ENCODE measurements around the gene EFCAB6.

Gene EFCAB6

DNA sequence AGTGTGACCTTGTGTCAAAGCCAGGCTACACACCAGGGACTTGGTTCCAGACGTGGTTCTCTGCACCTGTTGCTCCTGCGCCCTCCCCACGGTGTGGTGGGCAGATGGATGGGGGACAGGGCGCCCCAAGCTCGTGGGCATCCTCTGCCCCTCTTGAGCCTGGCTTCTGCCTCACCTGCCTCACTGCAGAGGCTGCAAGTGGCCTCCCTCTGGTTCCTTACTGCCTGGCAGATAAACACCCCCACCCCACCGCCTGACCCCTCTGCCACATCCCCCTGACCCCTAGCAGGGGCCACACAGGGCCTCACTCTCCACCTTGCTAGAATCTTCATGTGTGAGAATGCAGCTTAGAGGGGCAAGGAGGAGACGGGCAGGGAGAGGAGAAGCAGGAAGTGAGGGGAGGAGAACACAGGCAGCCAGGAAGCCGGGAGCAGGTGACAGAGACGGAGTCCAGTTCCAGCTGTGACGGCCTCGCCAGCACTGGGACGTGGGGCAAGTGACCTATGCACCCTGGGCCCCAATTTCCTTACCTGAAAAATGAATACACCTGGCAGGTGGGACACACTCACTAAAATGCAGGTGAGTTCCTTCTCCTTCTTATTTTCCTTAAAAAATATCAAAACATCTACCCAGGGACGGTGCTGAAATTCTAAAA is 178.3 kb downstream of the EFCAB6 start:
- no peak for DNase-seq

DNA sequence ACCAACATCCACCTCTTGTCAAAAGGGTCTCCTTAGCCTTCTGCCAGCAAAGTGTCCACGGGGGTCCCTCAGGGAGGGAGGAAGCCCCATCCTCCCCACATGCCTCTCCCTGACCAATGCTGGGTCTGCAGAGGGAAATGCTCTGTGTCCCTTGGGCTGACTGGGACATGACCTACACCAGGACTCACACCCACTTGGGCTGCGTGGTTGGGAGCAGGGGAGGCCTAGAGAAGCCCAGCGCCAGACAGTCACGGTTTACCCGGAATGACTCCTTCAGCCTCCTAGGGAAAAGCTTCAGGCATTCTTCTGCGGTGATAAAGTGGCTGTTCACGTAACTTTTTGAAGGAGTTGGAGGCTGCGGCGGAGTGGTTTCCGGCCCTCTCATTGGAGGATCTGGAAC is 180.3 kb downstream of the EFCAB6 start:
- DNase-seq: no peak

DNA sequence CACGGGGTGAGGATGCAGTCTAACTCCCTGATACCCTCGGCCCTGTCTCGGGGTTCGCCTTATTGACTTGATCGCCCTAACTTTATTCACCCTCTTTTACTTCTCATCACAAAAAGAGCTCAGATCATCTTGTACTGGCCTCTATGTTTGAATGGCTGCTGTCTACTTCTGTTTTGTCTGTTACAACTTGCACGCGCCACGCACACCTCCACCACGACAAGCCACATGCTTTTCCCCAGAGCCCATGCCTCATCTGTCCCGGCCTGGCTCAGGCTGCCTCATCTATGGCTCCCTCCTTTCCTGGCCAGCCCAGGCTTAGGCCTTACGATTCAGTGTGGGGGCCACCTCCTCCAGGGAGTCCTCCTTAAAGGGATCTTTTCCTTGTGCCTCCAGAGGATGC is 180.9 kb downstream of the EFCAB6 start:
- DNase-seq: no peak

DNA sequence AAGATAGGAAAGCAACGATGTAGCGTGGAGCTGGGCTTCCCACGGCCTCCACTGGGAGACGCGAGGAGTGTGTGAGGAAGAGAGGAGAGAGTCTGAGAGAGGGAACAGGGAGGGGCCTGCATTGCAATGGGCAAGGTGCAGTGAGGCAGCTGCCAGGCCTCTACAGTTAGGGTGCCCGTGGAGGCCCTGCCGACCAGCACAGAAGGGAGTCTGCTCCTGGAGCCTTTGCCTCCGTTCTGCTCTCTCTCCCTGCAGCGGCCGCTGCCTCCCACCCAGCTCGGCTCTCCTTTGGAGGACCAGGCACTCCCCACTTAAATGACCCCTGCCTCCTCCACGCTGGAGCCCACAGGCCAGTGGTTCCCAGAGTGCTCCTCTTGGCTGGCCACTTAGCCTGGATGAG is 181.7 kb downstream of the EFCAB6 start:
- DNase-seq: no peak

DNA sequence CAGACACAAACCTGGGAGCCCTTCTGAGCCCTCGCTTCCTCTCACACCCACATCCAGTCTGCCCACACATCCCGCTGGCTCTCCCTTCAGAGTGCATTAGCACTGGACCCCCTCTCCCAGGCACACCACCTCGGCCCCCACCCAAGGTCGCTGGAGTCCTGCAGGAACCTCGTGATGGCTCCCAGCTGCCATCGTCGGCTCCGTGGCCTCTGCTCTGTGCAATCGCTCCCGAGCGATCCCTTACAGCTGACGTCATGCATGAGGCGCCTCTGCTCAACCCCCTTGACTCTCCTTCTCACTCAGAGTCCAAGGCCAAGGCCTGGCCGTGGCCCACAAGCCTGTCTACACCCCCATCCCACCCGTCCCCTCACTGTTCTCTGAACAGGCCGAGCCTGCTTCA is 183.9 kb downstream of the EFCAB6 start:
- DNase-seq: no peak

DNA sequence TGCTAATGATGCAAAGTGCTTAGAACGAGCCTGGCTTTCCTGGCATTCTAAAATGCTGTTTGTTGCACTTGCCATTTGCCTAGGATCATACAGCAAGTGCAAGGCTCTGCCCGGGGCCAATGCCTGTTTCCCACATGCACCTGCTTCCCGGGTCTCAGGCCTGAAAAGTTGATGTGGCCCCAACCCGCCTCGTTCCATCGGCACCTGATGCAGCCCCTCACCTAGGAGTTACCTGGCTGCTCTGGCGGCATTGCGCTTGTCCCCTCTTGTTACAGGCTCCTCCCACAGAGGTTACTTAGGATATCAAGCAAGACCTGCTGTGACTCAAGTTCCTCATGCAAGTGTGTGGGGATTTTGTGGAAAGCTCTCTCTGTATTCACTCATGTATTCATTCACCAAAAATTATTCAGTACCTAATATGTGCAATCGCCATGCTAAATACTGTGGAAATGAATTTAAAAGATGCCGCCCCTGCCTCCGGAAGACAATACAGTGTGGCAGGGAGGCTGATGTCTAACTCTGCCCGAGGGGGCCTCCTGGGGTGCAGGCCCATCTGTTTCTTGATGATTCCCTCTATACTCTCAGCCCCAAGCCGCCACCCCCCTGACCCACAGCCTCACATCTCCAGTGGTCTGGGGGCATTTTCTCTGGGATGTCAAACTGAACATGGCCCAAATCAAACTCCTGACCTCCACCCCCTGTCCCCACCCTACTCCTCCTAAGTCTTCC is 184.5 kb downstream of the EFCAB6 start:
- DNase-seq: no peak

DNA sequence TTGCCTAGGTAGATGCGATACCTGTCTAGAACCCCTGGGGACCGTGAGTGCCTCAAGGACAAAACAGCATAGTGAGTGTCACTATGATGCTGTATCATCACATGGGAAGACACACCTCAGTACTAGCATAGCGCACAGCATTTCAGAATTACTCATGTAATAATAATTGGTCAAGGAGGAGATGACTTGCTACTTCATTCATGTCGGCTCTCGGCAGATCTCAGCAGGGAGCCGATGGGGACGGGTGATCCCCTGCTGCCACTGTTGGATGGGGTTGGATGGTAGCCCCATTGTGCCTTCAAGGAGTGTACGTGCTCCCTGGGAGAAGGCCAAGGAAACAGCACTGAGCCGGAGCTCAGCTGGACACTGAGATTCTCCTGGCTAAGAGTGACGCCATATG is 186.9 kb downstream of the EFCAB6 start:
- no peak for DNase-seq

DNA sequence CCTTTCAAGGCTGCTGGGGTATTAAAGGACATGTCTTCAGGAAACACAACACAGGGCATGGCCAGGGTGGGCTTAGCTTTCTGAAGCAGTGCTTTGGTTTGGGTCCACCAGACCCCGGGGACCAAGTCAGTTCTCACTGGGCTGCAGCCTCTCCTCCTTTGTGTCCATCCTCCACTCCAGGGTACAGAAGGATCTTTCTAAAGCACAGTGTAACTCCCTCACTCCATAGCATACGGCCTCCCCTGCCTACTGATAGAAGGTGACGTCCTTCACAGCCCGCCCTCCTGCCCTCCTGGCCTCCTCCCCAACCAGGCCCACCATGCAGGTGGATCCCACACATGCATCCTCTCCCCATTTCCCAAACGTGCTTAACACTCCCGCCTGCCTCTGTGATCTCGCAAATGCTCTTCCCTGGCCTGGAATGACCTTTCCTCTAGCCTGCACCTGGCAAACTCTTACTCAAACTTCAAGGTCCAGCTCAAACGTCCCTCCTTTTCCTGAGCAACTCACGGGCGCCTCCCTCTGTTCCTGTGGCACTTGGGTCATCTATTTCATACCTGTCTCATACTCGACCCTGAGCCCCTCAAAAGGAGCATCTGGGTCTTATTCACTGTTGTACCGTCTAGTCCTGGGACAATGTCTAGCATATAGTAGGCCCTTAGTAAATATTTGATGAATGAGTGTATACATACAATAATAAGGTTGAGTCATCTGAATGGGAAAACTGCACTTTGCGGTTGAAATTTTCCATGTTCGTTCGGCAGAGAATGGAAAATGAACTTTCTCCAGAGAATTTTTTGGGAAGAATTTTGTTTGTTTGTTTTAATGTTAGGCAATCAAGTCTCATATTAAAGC is 187.7 kb downstream of the EFCAB6 start:
- no peak for DNase-seq

DNA sequence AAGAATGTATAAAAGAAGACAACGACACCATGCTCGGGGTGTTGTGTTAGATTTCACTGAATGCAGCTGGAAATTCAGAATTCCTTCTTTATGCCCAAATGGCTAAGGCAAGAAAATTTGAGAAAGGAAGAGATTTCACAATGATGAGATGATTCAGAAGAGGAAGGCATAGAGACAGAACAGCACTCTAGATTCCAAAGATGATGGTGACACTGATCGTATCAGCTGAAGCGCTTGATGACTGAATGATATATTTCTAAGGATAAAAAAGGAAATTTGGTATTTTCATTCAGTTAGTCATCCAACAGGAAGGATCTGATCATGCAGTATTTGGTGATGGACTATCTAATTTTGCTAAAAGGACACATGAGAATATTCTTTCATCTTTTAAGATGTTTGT is 189.2 kb downstream of the EFCAB6 start:
- DNase-seq: no peak

DNA sequence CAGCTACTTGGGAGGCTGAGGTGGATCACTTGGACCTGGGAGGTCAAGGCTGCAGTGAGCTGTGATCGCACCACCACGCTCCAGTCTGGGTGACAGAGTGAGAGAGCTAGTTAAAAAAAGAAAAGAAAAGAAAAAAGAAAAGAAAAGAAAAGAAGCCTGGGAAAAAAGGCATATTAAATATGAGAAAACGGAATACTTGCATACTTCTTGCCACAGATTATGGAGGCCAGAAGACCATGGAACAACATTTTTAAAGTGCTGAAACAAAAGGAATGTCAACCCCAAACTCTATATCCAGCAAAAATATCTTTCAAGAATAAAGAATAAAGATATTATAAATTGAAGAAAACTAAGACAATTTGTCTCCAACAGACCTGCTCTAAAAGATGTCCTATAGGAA is 191.9 kb downstream of the EFCAB6 start:
- no peak for DNase-seq

DNA sequence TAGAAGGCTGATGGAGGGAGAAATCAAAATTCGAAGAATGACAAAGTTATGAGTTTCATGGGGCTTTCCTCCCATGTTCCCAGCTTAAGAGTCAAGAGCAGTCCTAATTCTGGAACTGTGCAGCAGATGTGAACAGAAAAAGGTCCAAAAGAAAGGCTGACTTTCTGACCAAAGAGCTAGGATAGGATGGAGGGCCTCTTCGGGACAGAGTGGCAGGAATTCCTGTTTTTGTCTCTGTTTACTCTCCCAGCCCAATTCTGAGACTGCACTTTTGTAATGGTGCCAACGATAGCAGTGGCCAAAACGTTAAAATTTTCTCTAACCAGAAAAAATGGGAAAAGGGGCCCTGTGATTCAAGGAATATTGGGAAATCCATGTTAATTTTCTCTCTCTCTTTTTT is 193.6 kb downstream of the EFCAB6 start:
- no peak for DNase-seq

DNA sequence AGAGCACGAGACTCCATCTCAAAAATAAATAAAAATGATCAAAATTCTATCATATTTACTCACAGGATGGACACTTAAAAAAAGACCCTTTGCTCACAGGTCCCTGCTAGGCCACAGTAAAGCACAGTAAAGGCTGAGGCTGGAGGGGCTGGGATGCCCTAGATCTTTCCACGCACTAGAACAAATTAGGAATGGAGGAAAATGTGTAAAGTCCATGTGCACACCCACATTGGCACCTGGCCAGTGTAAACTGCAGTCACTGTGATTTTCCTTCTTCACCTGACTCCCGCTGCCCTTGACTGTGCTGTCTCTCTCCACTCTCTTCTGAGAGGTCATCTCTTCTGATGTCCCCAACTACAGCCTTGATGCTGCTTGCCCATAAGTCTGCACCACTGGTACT is 195.5 kb downstream of the EFCAB6 start:
- DNase-seq: no peak

DNA sequence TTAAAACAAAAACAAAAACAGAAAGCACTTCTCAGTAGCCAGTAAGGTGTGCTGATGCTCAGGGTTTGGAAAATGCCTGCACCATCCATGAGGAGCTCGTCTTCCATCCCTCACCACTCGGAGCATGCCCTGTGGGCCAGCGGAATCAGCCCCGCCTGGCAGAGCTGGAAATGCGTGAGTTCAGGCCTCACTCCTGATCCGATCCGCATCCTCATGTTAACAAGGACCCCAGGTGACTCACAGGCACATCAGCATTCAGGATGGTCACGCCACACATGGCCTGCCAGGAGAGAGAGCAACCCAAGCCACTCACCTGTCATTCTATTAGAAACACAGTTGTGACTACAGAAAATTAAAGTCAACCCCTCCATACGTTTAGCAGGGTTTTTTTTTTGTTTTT is 211.8 kb downstream of the EFCAB6 start:
- DNase-seq: no peak

DNA sequence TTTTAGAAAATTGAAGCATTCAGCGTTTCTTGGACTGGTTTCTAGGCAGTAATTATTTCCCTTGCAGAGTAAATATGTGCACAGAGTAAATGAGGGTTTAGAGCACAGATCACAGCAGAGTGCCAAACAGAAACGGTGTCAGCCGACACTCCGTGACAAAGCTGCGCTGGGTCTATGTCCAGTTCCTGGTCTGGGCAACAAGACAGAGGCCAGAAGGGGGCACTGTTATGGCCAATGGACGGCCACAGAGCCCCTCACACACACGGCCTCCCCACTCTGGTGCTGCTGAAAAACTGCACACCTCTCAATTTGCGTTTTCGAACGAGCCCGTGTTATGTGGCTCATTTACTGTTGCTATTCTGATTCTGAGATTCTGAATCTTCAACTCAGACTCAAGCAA is 219.6 kb downstream of the EFCAB6 start:
- DNase-seq: peak; percentile 33

DNA sequence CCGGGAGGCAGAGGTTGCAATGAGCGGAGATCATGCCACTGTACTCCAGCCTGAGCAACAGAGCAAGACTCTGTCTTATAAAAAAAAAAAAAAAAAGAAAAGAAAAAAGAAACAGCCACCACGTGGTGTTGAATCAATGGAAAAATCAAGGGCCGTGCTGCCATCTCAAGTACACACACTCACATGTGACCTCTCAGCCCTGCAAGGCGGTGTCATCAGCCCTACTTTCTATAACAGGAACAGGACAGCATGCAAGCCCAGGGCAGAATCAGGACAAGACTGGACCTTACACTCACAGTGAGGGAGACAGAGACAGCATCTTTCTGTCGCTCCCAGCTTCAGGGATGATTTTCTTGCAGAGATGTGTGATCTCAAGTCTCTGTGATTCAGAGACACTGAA is 220.7 kb downstream of the EFCAB6 start:
- DNase-seq: no peak

DNA sequence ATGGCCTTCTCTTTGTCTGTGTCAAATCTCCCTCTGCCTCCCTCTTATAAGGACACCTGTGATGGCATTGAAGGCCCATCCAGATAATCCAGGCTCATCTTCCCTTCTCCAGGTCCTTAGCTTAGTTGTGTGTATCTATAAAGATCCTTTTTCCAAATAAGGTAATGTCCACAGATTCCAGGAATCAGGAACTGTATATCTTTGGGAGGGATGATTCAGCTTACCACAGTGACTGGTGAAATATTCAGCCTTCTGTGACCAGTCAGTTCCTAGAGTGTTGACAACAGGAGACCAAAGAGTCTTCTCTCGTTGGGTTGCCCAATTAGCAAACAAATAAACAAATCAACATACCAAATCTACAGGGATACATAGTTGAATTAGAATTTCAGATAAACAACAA is 224.5 kb downstream of the EFCAB6 start:
- no peak for DNase-seq

DNA sequence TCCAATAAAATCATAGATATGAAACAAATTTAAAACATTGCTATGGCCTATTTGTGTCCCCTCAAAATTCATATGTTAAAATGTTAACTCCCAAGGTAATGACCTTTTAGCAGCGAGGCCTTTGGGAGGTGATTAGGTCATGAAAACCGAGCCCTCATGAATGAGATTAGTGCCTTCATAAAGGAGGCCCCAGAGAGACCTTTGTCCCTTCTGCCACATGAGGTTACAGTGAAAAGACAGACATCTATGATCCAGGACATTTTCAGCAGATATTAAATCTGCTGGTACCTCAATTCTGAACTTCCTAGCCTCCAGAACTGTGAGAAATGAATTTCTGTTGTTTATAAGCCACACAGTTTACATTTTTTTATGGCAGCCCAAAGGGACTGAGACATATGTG is 228.6 kb downstream of the EFCAB6 start:
- DNase-seq: no peak

DNA sequence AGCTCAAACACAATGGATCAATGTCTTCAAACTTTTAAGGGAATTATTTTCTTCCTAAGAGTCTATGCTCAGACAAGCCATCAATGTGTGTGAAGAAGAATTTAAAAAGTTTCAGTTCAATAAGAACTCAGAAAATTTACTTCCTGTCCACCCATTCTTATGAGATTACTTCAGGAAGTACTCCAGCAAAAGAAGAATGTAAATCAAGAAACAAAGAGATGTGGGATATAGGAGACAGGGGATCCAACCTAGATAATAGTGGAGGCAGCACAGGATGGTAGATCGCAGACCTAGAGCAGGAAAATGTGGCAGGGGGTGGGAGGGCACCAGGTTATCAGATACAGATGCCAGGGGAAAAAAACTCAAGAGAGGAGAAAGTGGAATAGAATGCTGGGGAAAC is 229.7 kb downstream of the EFCAB6 start:
- DNase-seq: no peak

DNA sequence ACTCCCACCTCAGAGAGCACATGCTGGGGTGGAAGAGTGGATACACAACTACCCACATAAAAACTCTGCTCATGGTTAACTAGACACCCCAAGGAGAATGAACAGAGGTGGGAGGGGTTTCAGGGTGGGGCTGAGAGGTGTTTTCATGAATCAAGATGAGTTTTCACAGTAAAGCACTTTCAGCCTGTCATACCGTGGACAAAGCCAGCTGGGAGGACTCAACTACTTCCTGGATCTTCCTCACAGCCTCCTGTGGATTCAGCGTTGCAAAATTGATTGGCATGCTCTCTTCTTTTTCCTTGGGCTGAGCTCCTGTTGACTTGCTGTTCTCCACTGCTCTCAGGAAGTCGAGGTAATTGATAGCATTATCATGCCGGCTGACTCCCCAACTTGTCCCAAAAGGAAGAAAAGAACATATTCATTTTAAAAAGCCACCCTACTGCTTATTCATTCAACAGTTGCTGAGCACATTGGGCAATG is 231.8 kb downstream of the EFCAB6 start:
- DNase-seq: no peak

DNA sequence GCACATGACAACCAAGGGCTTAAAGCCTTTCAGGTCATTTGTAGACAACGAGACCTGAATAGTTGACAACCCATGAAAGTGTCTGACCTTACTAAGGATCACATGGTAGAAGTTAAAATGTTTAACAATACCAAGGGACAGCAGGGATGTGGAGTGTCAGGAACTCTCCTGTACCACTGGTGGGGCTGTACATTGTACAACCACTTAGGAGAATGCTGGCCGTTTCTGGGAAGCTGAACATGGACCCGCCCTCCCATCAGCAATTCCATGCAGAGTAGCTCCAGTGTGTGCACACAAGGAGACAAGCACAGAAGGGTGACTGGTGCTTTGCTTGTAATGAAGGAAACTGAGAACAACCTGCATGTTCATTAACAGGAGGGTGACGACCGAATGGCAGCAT is 237.4 kb downstream of the EFCAB6 start:
- no peak for DNase-seq

DNA sequence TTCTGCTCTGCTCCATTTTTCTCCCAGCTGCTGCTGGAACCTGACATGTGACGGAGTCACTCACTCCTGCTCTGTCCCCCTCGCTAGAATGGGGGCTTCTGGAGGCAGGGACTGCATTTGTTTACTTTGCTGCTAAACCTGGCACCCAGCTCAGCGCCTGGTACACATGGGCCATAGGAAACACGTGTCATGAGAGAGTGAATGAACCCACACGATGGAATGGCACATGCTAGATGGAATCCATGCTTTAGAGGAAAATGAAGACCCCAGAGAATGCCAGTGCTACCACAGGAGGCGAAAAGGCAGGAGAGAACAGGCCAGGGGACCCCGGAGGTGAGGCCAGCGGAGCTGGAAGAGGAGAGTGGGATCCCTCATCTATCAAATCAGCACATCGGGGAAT is 239.4 kb downstream of the EFCAB6 start:
- no peak for DNase-seq

DNA sequence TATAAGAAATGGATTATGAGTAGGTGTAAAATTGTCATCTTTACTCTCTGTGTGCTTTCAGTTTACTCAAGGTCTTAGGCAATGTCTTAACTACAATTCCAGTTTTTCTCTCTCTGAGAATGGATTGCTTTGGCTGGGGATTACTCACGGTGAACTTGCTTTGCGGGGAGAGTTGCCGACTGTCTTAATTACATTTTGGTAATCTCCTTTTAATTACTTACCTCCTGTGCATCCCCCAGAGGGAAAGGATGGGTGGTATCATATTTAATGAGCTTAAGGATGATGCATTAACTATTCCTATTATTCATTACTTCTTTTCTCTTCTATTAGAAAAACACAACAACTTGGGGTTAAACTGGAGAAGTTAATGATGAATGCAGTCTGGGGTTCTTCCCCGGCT is 240.9 kb downstream of the EFCAB6 start:
- DNase-seq: no peak

DNA sequence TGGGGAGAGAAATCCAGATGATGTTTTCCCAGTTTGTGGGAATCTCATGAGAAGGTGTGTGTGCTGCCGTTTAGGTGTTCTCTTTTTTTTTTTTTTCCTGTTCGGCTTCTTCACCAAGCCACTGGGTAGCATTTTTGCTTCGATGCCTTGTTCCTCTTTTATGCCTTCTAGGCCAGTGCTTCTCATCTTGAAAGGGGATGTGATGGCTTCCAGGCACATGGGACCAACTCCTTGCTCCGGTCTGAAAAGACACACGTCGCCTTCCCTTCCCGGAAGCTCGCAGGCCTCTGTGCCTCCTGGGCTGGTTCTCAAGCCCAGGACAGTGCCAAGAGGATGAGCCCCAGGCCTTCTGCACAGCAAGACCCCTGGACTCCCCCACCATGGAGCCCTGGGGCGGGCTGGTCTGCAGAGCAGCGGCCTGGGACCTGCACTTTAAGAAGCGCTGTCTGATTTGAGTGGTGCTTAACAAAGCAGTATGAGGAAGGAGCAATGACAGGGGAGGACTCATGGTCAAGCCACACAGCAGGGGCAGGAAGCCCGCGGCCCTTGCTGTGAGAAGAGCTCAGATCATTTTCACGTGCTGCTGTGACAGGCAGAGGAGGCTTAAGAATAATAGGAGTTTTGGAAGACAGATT is 241.5 kb downstream of the EFCAB6 start:
- DNase-seq: no peak

Measured in NCI-H774 (cell line).